PC-9 (cell line): ENCODE data around the gene RTCB. TPM values are rescaled to one million over a fixed set of nuclear protein-coding genes. Genes with fewer than 3 reads are reported as not detected.

Source experiments
- BruUV-seq: library from RNA; stranded (reverse); fragments of 400-500 nt; replicated peaks from 2 replicates; lab custom pipeline; 2021; lab: Mats Ljungman, UMichigan
- CTCF ChIA-PET: fragments of 300-600 bp; sonication (Branson Sonifier 250); formaldehyde crosslinking; loops from one replicate; lab custom pipeline; 2022; ENCODE audit warnings: antibody characterized with exemption; lab: Charles Lee
- POLR2A ChIA-PET: fragments of 300-600 bp; sonication (Branson Sonifier 250); formaldehyde crosslinking; loops from one replicate; lab custom pipeline; 2022; ENCODE audit warnings: antibody characterized with exemption; ENCODE audit not compliant: unreplicated experiment; lab: Charles Lee
- DNase-seq, 2 experiments: peaks; one replicate each; pipeline versions ENCODE4 v3.0.0 to v3.0.0-alpha.2; 2015 to 2022; ENCODE audit warnings: mixed read lengths in 1 of 2
- H2AFZ ChIP-seq: fragments of 200-600 bp; sonication (generic); 2 replicates; pipeline ENCODE4 v1.8.1; 2017; ENCODE audit warnings: antibody characterized with exemption
- H3F3A ChIP-seq: fragments of 200-600 bp; sonication (generic); 2 replicates; pipeline ENCODE4 v1.8.1; 2017; ENCODE audit warnings: antibody characterized with exemption, mild to moderate bottlenecking, low read depth; ENCODE audit not compliant: insufficient read depth
- H3K27ac ChIP-seq: fragments of 200-600 bp; sonication (generic); 2 replicates; pipeline ENCODE4 v1.6.1; 2016; ENCODE audit warnings: mixed run types
- H3K27me3 ChIP-seq: fragments of 200-600 bp; sonication (generic); 2 replicates; pipeline ENCODE4 v1.6.1; 2016; ENCODE audit warnings: low read depth, mixed run types; ENCODE audit not compliant: insufficient read depth
- H3K36me3 ChIP-seq: fragments of 200-600 bp; sonication (generic); 2 replicates; pipeline ENCODE4 v1.6.1; 2016; ENCODE audit warnings: low read depth, mixed run types
- H3K4me1 ChIP-seq: fragments of 200-600 bp; sonication (generic); replicated peaks from 2 replicates; pipeline ENCODE4 v1.6.1; 2016; ENCODE audit warnings: mixed run types; ENCODE audit not compliant: insufficient read depth
- H3K4me2 ChIP-seq: fragments of 200-600 bp; sonication (generic); 2 replicates; pipeline ENCODE4 v1.6.1; 2017; ENCODE audit warnings: mixed run types
- H3K4me3 ChIP-seq: fragments of 200-600 bp; sonication (generic); 2 replicates; pipeline ENCODE4 v1.6.1; 2016; ENCODE audit warnings: mixed run types
- H3K79me2 ChIP-seq: fragments of 200-600 bp; sonication (generic); 2 replicates; pipeline ENCODE4 v1.6.1; 2017; ENCODE audit warnings: low read depth, mixed run types
- H3K9me2 ChIP-seq: fragments of 200-600 bp; sonication (generic); 2 replicates; pipeline ENCODE4 v1.8.1; 2017; ENCODE audit warnings: mild to moderate bottlenecking; ENCODE audit not compliant: insufficient read depth
- H3K9me3 ChIP-seq: fragments of 200-600 bp; sonication (generic); 2 replicates; pipeline ENCODE4 v1.8.1; 2016; ENCODE audit warnings: low read depth; ENCODE audit not compliant: insufficient read depth
- H4K20me1 ChIP-seq: fragments of 200-600 bp; sonication (generic); 2 replicates; pipeline ENCODE4 v1.8.1; 2017; ENCODE audit not compliant: insufficient read depth
- EZH2 ChIP-seq: fragments of 200-600 bp; sonication (generic); IDR thresholded peaks from 2 replicates; pipeline ENCODE4 v1.8.0; 2017; ENCODE audit warnings: antibody characterized with exemption, low read depth
- intact Hi-C: fragments of 100-400 bp; cut with micrococcal nuclease; formaldehyde crosslinking; loops from one replicate; pipeline ENCODE4 v1.10.0; 2022; ENCODE audit not compliant: unreplicated experiment
- total RNA-seq: library from RNA; stranded (reverse); gene quantifications from 2 replicates; pipeline ENCODE4 v1.2.3, GENCODE V29; 2021
- TF ChIP-seq, protein P1 (sequence below): fragments of 200-600 bp; sonication (generic); conservative IDR thresholded peaks from 2 replicates; pipeline ENCODE4 v1.6.1; 2017; ENCODE audit warnings: mixed run types, antibody characterized with exemption, mild to moderate bottlenecking, moderate library complexity

RTCB gene
- total RNA-seq, 1 experiment from 2014 or later: 76.5 TPM

GRCh38 chr22:32414191-32414590, 2.1 kb upstream of the RTCB start:
- peaks cover 28% of the 10 kb centered on the region for H3K79me2 ChIP-seq
- H3K9me2 ChIP-seq: no peaks in the 10 kb centered on the region
- H3K9me3 ChIP-seq: no peaks in the 10 kb centered on the region
- peaks cover 17% of the 10 kb centered on the region for H3K4me1 ChIP-seq
- ChIA-PET POLR2A (interaction anchor here (0.6 kb wide), 1 partner anchor 351 kb away, joined by 5 read pairs; no protein-coding TSS in a partner anchor), CTCF (no interaction called here)
- TF ChIP-seq EZH2: no peak
- no peaks in the 10 kb centered on the region for H3K36me3 ChIP-seq
- no peak overlapping the region for H3K27ac ChIP-seq
- no peak overlapping the region for H3K4me2 ChIP-seq
- 0 out of 2 replicates have a peak, but pooled peaks cover 9% of the 10 kb centered on the region for H4K20me1 ChIP-seq
- H3F3A ChIP-seq: no peaks in the 10 kb centered on the region; the same call in 1 of the 2 replicates
- intact Hi-C loops: no loop called here
- no peak for DNase-seq
- no TSS peak for BruUV-seq
- H2AFZ ChIP-seq: no peak overlapping the region
- peaks cover 37% of the 10 kb centered on the region for H3K27me3 ChIP-seq
- no peak overlapping the region for H3K4me3 ChIP-seq

GRCh38 chr22:32413719-32414118, 1.7 kb upstream of the RTCB start:
- Histone ChIP-seq H3K9me3 (no peaks in the 10 kb centered on the region), H3K27me3 (peaks cover 32% of the 10 kb centered on the region), H3K4me1 (peaks cover 17% of the 10 kb centered on the region), H3K4me3 (no peak overlapping the region), H4K20me1 (0 out of 2 replicates have a peak, but pooled peaks cover 9% of the 10 kb centered on the region), H3K9me2 (no peaks in the 10 kb centered on the region), H3K4me2 (no peak overlapping the region), H3F3A (no peaks in the 10 kb centered on the region; the same call in 1 of the 2 replicates), H3K27ac (no peak overlapping the region), H3K79me2 (peaks cover 32% of the 10 kb centered on the region), H3K36me3 (no peaks in the 10 kb centered on the region), H2AFZ (no peak overlapping the region)
- ChIA-PET CTCF (no interaction called here), POLR2A (interaction anchor here (0.6 kb wide), 3 partner anchors 105 to 1182 kb away, joined by 3 to 5 read pairs (median 3); no protein-coding TSS in a partner anchor)
- no TSS peak for BruUV-seq
- TF ChIP-seq, protein P1, sequence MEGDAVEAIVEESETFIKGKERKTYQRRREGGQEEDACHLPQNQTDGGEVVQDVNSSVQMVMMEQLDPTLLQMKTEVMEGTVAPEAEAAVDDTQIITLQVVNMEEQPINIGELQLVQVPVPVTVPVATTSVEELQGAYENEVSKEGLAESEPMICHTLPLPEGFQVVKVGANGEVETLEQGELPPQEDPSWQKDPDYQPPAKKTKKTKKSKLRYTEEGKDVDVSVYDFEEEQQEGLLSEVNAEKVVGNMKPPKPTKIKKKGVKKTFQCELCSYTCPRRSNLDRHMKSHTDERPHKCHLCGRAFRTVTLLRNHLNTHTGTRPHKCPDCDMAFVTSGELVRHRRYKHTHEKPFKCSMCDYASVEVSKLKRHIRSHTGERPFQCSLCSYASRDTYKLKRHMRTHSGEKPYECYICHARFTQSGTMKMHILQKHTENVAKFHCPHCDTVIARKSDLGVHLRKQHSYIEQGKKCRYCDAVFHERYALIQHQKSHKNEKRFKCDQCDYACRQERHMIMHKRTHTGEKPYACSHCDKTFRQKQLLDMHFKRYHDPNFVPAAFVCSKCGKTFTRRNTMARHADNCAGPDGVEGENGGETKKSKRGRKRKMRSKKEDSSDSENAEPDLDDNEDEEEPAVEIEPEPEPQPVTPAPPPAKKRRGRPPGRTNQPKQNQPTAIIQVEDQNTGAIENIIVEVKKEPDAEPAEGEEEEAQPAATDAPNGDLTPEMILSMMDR: peak; percentile 72
- no peak for TF ChIP-seq EZH2
- intact Hi-C loops: loop anchor here (2.0 kb wide), 1 partner anchor 59 kb away; no protein-coding TSS in a partner anchor
- no peak for DNase-seq

DNA sequence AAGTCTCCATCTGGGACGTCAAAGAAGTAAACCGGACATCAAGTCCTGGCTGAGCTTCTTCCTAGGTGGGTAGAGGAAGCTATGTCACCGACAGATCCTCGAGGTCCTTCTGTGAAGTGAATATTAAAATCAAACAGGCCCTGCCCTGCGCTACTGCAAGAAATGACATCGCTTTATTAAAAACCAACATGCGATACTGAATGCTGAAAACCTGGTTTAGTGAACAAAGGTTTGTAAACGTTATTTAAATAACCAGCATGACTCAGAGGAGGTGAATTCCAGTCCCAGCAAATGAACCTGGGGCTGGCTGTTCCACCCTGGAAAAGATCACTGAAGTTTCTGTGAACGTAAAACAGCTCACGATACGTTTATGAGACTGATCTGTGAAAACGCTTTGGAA, 645 bp downstream of the RTCB start:
- intact Hi-C loops: no loop called here
- DNase-seq: peak in 1 of 2 experiments; percentile 71

More for the DNA sequence above, 645 bp downstream of the RTCB start:
- no peaks in the 10 kb centered on the region for H3K9me3 ChIP-seq
- H4K20me1 ChIP-seq: 0 out of 2 replicates have a peak, but pooled peaks cover 9% of the 10 kb centered on the region
- H2AFZ ChIP-seq: peak overlapping the region; percentile 91
- ChIA-PET CTCF (interaction anchor here (0.5 to 1.4 kb wide), 2 partner anchors 13 to 441 kb away, joined by 3 read pairs; no protein-coding TSS in a partner anchor), POLR2A (no interaction called here)
- H3K4me1 ChIP-seq: peaks cover 17% of the 10 kb centered on the region
- H3K9me2 ChIP-seq: no peaks in the 10 kb centered on the region
- peak overlapping the region; percentile 80 for H3K4me2 ChIP-seq
- H3K79me2 ChIP-seq: peaks cover 40% of the 10 kb centered on the region
- no peaks in the 10 kb centered on the region; the same call in 1 of the 2 replicates for H3F3A ChIP-seq
- BruUV-seq: no TSS peak
- H3K36me3 ChIP-seq: peaks cover 21% of the 10 kb centered on the region
- H3K27me3 ChIP-seq: peaks cover 10% of the 10 kb centered on the region; the same call in 1 of the 2 replicates
- peak overlapping the region; percentile 59 for H3K27ac ChIP-seq
- peak overlapping the region; percentile 72 for H3K4me3 ChIP-seq
- TF ChIP-seq EZH2: no peak
- TF ChIP-seq, protein P1: no peak
